Measurements from ENCODE around the gene LHPP.

Gene LHPP

GRCh38 chr10:124611738-124612137 is 150.1 kb downstream of the LHPP start:
- peak; percentile 51 for DNase-seq

- peak; percentile 51 for DNase-seq
Measured at GRCh38 chr10:124612611-124613498, 151.2 kb downstream of the LHPP start.

DNA sequence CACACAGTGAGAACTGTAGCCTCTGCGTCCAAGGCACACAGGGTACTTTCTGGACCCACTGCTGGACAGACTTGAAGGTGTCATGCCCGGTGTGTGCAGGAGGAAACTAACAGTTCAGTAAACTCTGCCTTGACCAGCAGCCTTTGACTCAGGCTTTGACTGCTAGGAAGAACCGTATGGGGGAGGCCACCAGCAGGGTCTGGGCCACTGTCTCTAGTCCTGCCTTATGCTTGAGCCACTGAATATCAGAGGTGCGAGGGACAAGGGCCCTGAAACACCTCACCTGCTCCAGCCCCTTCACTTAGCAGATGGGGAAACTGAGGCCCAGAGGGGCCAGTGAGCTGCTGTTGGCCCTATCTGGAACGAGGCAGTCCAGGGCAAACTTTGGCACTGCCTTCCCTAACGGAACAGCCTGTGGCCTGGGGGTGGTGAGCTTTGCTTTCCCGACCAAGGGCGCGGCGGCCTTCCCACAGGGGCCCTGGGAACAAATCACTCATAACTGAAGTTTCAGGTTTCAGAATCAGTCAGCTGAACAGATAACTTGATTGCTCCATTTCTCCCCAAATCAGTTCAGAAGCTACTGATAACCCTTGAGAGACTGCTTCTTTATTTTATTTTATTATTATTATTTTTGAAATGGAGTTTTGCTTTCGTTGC is 152.5 kb downstream of the LHPP start:
- DNase-seq, result peak; percentile 75

DNA sequence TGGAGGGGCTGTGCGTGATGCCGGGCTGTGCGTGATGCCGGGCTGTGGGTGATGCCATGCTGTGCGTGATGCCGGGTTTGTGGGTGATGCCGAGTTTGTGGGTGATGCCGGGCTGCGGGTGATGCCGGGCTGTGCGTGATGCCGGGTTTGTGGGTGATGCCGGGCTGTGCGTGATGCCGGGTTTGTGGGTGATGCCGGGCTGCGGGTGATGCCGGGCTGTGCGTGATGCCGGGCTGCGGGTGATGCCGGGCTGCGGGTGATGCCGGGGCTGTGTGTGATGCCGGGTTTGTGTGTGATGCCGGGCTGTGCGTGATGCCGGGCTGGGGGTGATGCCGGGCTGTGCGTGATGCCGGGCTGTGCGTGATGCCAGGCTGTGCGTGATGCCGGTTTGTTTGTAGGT is 153.6 kb downstream of the LHPP start:
- DNase-seq, result no peak

DNA sequence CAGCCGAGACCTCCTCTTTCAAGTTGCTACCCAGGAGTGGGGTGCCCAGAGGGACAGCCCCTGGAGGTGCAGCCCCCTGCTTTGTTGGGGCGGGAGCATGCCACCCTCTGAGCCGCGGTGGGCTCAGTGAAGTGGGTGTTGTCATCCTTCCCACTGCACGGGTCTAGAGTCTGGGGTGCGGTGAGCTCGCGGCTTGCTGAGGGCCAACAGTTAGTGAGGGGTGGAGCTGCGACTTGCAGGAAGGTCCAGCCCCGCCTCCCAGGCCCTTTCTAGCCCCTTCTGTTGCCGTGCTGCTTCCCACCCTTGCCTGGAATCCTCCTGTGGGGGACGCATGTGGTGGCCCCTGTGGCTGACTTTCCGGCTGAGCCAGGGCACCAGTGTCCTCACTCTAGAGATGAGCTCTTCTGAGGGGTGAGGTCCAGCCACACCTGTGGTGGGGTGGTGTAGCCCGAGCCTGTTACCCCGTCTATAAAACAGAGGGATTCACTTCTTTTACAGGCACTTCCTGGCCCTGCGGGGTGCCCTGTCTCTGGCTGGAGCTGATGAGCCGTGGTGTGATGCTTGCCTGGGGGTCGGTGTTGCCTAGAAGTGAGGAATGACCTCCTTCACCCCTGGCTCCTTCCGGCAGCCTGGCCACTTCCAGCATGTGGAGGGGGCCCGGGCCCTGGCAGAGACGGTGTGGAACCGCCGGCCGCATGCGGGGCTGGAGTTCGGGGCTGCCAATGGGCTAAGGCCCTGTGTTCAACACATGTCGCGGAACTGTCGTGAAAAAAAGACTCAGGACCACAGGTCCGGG is 154.6 kb downstream of the LHPP start:
- no peak for DNase-seq

- no peak for DNase-seq
Measured at GRCh38 chr10:124616836-124617130, 155.2 kb downstream of the LHPP start.

- DNase-seq, result no peak
Measured at GRCh38 chr10:124618470-124619073, 156.9 kb downstream of the LHPP start.

- no peak for DNase-seq
Measured at GRCh38 chr10:124619195-124619594, 157.6 kb downstream of the LHPP start.

DNA sequence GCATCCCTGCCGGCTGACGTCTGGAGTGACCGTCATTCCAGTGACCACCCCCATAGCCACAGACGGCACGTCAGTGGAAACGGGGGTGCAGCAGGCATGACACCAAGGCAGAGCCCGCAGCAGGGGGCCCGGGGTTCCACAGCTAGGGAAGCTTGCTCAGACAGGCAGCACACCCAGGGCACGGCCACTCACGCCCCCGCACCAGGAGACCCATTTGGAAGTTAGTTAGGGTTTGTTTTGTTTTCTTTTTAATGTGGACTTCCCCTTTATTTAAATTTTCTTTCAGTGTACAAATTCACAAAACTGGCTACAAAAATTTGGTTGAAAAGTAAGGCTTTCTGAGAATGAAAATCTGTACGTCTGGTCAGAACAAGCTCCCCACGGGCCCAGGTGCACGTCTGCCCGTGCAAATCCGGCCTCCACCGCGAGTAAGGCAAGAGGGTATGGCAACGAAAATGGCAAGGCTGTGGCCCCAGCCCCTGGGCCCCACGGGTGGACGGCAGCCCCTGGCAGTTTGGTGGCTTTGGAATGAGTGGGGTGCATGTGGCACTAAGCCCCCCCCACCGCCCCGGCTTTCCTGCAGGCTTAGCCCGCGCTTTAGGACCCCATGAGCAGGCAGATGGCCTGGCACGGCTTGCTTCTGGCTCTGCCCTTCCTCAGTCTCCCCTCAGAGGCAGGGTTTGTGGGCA is 158.3 kb downstream of the LHPP start:
- no peak for DNase-seq

DNA sequence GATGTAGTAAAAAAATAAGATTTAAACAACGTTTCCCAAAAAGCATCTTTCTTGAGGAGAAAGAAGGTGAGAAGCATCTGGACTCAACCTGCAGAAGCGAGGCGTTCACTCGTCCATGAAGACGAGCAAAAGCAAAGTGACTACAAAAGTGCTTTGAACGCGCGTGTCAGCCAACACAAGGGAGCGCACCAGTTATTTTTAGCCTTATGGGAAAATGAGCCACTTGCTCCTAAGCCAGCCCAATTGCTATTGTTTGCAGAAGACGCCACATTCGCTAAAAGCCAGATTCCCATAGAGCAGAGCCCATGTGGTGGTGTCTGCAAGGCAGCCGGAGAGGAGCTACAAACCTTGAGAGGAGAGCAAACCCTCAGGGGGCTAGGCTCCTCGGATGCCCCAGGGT is 160.0 kb downstream of the LHPP start:
- no peak for DNase-seq

GRCh38 chr10:124622158-124622557 is 160.5 kb downstream of the LHPP start:
- no peak for DNase-seq

DNA sequence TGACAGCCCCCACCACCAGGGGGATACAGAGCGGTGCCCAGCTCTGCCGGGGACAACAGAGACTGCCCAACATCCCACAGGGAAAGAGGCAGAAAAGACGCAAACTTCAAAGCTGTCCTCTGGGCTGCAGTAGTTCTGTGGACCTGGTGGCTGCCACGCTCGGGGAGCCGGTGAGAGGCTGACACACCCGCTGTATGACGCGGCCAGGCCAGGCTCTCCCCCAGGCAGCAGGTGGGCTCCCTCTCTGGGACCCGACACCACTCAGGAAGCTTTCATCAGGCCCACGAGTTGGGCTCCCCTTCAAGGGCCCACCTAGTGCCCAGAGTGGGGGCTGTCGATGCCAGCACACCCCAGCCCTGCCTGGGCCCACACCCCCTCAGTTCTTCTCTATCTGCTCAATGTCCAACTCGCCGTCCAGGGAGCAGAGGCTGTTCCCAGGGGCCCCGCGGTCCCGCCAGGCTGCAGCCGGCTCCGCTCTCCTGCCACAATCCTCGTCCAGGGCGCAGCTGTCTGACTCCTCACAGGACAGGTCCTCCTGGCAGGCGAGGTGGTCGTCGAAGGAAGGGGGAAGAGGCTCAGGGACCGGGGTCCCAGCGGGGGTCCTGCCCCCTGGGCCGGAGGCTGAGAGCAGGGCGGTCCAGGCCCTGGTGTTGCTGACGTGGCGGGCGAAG is 161.4 kb downstream of the LHPP start:
- no peak for DNase-seq

- no peak for DNase-seq
Measured at GRCh38 chr10:124624006-124624405, 162.4 kb downstream of the LHPP start.

DNA sequence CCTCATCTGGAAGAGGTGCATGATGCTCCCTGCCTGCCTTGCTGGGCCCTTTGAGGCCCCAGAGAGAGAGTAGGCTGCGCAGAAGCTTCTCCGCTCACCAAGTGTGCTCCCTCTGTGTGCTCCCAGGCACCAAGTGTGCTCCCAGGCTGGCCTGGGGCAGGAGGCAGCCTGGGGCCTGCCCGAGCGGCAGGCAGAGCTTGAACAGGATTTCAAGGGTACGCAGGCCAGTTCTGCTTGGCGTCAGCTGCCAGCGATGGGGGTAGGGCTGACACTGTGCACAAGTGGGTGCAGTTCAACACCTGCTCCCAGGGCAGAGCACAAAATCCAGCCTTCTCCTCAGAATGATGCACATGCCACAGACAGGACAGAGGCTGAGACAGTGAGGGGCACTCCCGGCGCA is 162.8 kb downstream of the LHPP start:
- no peak for DNase-seq

GRCh38 chr10:124624895-124625294 is 163.3 kb downstream of the LHPP start:
- DNase-seq, result no peak

- no peak for DNase-seq
Measured at GRCh38 chr10:124625831-124626238, 164.2 kb downstream of the LHPP start.

DNA sequence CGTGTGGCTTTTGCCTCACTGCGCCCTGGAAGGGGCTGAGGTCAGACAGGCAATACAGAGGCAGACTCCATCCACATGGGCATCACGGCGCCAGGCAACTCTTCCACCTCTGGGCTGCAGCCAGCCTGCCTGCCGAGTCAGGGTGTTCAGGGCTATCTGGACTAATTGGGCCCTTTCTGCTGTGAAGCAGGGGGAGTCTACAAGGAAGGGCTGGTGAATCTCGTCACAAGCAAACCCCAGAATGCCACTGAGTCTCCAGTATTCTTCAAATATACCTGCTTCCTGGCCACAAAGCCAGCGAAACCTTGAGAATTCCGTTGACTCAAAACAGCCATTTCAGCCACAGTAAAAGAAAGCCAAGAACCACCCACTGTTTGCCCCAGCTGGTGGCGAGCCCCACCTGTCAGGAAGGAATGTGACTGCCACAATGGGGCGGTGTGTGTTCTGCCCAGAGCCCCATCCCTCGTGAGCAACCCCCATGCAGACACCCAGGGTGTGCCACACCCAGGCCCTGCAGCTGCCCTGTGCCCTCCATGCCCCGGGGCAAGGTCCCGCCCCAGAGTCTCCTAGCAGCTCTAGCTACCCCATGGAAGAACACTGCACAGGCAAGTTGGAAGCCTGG is 165.2 kb downstream of the LHPP start:
- peak; percentile 71 for DNase-seq

DNA sequence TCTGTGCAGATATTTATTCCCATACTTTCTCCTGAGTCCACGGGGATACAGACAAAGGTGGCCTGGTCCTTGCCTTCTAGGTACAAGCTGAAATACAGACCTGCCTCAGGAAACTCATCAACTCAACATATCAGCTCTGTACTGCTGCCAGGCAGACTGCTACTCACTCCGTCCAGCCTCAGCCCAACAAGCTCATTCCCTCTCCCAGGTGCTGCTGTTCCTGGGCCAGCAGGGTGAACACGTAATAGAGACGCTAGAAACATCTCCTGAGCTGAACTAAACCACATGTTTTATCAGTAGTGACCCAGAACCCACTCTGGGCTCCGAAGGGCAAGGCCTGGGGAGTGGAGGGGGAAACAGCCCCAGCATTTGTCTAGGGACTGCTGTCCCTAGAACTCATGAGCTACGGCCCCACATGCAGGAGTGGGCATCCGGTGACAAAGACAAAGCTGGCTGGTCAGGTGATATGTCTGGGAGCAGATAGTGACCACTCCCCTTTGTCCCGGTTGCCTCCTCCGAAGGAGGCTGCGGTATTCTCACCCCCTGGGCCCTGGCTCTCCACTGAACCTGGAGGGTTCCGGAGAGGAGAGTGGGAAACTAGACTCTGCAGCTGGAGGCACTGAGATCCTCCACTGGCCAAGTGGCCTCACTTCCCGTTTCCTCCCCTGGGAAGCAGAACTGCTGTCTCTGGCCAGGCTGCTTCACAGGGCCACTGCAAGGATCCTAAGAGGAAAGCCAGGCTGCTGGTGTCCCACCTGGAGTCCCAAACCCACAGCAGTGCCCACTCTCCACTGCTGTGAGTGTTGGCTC is 166.4 kb downstream of the LHPP start:
- DNase-seq, result no peak

DNA sequence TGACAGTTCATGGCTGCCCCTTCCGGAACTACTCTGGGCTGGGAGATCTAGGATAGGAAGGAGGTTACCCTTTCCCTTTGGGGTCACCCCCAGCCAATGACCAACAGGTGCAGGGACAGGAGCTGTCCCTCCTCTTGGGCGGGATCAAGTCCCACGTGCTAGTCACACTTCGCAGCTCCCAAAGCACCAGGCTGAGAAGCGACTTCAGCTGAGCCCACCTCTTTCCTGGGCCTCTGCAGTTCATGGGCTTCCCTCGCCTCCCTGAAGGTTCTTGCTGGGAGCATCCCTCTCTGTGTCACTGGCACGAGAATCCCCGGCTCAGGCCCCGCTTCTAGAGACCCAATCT is 167.0 kb downstream of the LHPP start:
- DNase-seq, result no peak

GRCh38 chr10:124629415-124629814 is 167.8 kb downstream of the LHPP start:
- DNase-seq, result no peak

DNA sequence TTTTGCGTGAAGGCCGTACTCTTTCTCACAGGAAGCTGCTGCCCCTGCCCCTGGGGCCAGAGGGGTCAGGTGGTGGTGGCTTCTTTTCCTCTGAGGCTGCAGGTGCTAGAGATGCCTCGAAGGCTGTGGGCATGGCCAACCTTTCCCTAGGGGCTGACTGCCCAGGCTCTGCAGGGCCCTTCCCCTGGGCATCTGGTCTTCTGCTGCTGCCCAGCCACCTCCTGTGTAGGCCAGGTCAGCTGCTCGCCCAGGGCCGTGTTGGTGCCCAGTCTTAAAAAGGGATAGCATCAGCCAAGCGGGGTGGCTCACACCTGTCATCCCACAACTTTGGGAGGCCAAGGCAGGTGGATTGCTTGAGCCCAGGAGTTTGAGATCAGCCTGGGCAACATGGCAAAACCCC is 168.2 kb downstream of the LHPP start:
- DNase-seq, result no peak
